Spinal cord (tissue), 10 donors: ENCODE measurements around the gene KCNK10. TPM values are rescaled to one million over a fixed set of nuclear protein-coding genes. Genes with fewer than 3 reads are reported as not detected.
A peak's percentile ranks its signal among the peaks of the same experiment; 100 is the strongest.

Experiments
- DNase-seq, 6 donors: peaks; one replicate each; pipeline versions ENCODE4 v3.0.0 to v3.0.0-alpha.2; 2013 to 2015; ENCODE audit warnings: low spot score in 6 of 6, low read depth in 4 of 6
- H3K27ac ChIP-seq: one replicate; pipeline ENCODE4 v1.5.1; 2013; ENCODE audit warnings: low read depth, low read length, control low read depth
- H3K27me3 ChIP-seq: one replicate; pipeline ENCODE4 v1.6.1; 2013; ENCODE audit warnings: low read length; ENCODE audit not compliant: control insufficient read depth, insufficient read depth
- H3K36me3 ChIP-seq: one replicate; pipeline ENCODE4 v1.6.1; 2013; ENCODE audit warnings: low read length; ENCODE audit not compliant: control insufficient read depth, insufficient read depth
- H3K4me1 ChIP-seq: one replicate; pipeline ENCODE4 v1.6.1; 2013; ENCODE audit warnings: low read length; ENCODE audit not compliant: control insufficient read depth, insufficient read depth
- H3K4me3 ChIP-seq: one replicate; pipeline ENCODE4 v1.5.1; 2013; ENCODE audit warnings: low read depth, low read length, control low read depth
- H3K9me3 ChIP-seq: one replicate; pipeline ENCODE4 v1.6.1; 2013; ENCODE audit warnings: low read length; ENCODE audit not compliant: control insufficient read depth, insufficient read depth
- WGBS: methylation state at CpG from one replicate; pipeline ENCODE4 v1.1.5; 2013; ENCODE audit warnings: missing lambda C conversion rate; ENCODE audit not compliant: insufficient coverage; 5-methylcytosine and 5-hydroxymethylcytosine counted together
- polyA plus RNA-seq, 2 donors: library from polyadenylated mRNA; unstranded; fragments of 120-200 nt; gene quantifications; one replicate each; pipeline ENCODE4 v1.2.1, GENCODE V29; 2013; ENCODE audit not compliant: insufficient read length in 2 of 2
- total RNA-seq, 2 donors: library from RNA; depleted of rRNA in 1 of 2; stranded (reverse); fragments of 120-200 nt in 1 of 2; fragments of >200 nt in 1 of 2; gene quantifications; one replicate each; pipeline versions ENCODE4 v1.2.3 to v1.2.4, GENCODE V29; 2013 to 2014
- donor health status: healthy.

KCNK10 gene
- total and polyA plus RNA-seq, 4 donors: 6.2 to 15.3 (median 11.9) TPM

DNA sequence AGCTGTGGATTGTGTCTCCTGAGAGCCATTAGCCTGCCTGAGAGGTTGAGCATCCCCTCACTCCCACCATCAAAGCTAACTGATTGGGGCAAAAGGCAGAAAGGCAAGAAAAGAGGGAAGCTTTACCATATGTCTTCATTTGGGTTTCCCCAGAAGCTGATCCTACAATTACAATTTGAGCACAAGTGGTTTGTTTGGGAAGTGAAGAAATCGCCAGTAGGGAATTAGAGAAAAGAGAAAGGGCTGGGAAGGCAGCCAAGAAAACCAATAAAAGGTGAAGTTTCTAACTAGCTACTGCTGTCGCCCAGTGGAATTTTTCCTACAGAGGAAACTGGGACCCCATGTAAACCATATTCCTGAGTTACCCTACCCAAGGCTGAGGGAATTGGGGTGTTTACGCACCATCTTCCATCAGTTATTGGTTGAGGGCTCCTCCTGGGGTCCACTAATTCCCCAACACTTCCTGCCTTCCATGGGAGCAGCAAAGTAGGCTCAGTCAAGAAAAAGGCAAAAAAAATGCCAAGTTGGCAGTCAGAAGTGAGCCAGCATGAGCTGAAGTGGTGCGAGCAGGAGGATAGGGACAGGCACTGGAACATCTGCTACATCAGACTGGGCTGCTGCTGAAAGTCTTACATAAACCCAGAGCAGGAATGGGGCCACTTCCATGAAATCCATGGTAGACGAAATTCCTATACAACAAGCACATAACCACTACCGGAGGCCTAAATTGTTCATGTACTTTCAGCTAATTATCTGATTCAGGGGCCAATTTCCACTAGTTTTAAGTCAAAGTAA is 17.3 kb downstream of the KCNK10 start:
- 49% methylated on average over 3 of the region's 6 CpGs for WGBS

GRCh38 chr14:88303041-88303440 is 20.0 kb downstream of the KCNK10 start:
- DNase-seq: no peak
- Histone ChIP-seq H3K4me3 (no peak overlapping the region), H3K27ac (no peak overlapping the region), H3K4me1 (no peaks in the 10 kb centered on the region), H3K9me3 (no peaks in the 10 kb centered on the region), H3K27me3 (no peaks in the 10 kb centered on the region), H3K36me3 (no peaks in the 10 kb centered on the region)
- 95% methylated on average over 2 of the region's 3 CpGs for WGBS

More for the DNA sequence above, 17.3 kb downstream of the KCNK10 start:
- no peaks in the 10 kb centered on the region for H3K9me3 ChIP-seq
- H3K27ac ChIP-seq: peak overlapping the region; percentile 6
- H3K4me3 ChIP-seq: no peak overlapping the region
- H3K36me3 ChIP-seq: no peaks in the 10 kb centered on the region
- H3K4me1 ChIP-seq: no peaks in the 10 kb centered on the region
- no peaks in the 10 kb centered on the region for H3K27me3 ChIP-seq
- peak in 3 of 6 donors; percentile 38 to 83 (median 78) for DNase-seq

DNA sequence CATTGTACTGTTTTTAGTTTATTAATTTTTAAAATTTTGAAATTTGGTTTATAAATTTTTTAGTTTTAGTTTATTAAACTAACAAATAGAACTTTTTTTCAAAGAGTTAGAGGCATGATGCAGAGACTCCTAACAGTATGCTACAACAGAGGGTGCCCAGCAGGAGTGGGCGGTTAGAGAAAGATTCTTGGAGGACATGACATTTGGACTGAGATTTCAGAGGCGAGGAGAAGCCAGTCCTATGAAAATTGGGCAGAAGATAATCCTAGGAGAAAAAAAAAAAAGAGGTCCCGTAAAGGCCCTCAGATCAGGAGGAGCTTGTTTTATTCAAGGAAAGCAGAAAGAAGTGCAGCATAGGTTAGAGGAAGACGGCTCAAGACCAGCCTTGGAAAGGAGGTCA is 21.7 kb downstream of the KCNK10 start:
- no peak for DNase-seq
- WGBS: 93% methylated on average over 2 of the region's 4 CpGs
- H3K36me3 ChIP-seq: no peaks in the 10 kb centered on the region
- no peaks in the 10 kb centered on the region for H3K9me3 ChIP-seq
- no peaks in the 10 kb centered on the region for H3K4me1 ChIP-seq
- H3K27ac ChIP-seq: no peak overlapping the region
- H3K4me3 ChIP-seq: no peak overlapping the region
- no peaks in the 10 kb centered on the region for H3K27me3 ChIP-seq

DNA sequence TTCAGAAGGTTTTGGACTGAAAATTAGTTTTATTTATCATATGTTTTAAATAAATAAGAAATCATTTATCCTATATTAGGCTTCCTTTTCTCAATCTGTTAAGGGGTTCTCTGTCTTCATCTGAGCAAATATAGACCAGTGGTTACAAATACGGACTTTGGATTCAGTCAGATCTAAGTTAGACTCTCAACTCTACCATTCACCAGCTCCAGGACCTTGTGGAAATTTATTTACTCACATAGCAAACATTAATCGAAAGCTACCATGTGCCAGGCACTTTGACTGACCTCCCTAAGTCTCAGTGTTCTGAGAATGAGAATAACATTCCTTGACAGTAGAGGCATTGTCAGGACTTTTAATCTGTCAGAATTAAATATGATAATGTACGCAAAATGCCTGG is 22.3 kb downstream of the KCNK10 start:
- H3K36me3 ChIP-seq: no peaks in the 10 kb centered on the region
- no peaks in the 10 kb centered on the region for H3K4me1 ChIP-seq
- no peak for DNase-seq
- H3K9me3 ChIP-seq: no peaks in the 10 kb centered on the region
- H3K4me3 ChIP-seq: no peak overlapping the region
- H3K27ac ChIP-seq: no peak overlapping the region
- H3K27me3 ChIP-seq: no peaks in the 10 kb centered on the region
- WGBS: 100% methylated on average over 1 of the region's 3 CpGs

- no peaks in the 10 kb centered on the region for H3K27me3 ChIP-seq
- no peaks in the 10 kb centered on the region for H3K9me3 ChIP-seq
- no peaks in the 10 kb centered on the region for H3K36me3 ChIP-seq
- WGBS: 88% methylated on average over 5 of the region's 6 CpGs
- H3K4me3 ChIP-seq: no peak overlapping the region
- no peak for DNase-seq
- H3K4me1 ChIP-seq: no peaks in the 10 kb centered on the region
- H3K27ac ChIP-seq: no peak overlapping the region
These were observed 23.1 kb downstream of the KCNK10 start for GRCh38 chr14:88299865-88300530.

- H3K27me3 ChIP-seq: no peaks in the 10 kb centered on the region
- no peaks in the 10 kb centered on the region for H3K9me3 ChIP-seq
- no CpG with 5 or more reads among the region's 5 CpGs for WGBS
- no peak overlapping the region for H3K27ac ChIP-seq
- no peak overlapping the region for H3K4me3 ChIP-seq
- peak in 1 of 6 donors; percentile 57 for DNase-seq
- H3K36me3 ChIP-seq: no peaks in the 10 kb centered on the region
- no peaks in the 10 kb centered on the region for H3K4me1 ChIP-seq
These were observed 25.8 kb downstream of the KCNK10 start for GRCh38 chr14:88297306-88297705.

GRCh38 chr14:88296351-88296750 is 26.7 kb downstream of the KCNK10 start:
- Histone ChIP-seq H3K4me3 (no peak overlapping the region), H3K27me3 (no peaks in the 10 kb centered on the region), H3K9me3 (no peaks in the 10 kb centered on the region), H3K36me3 (no peaks in the 10 kb centered on the region), H3K27ac (no peak overlapping the region), H3K4me1 (peaks cover 2% of the 10 kb centered on the region)
- no peak for DNase-seq
- no CpG with 5 or more reads among the region's 4 CpGs for WGBS

GRCh38 chr14:88289996-88290395 is 33.1 kb downstream of the KCNK10 start:
- WGBS: 71% methylated on average over 1 of the region's 3 CpGs

GRCh38 chr14:88289234-88289633 is 33.8 kb downstream of the KCNK10 start:
- Histone ChIP-seq H3K4me1 (peaks cover 2% of the 10 kb centered on the region), H3K36me3 (no peaks in the 10 kb centered on the region)
- DNase-seq: peak in 1 of 6 donors; percentile 45

More at GRCh38 chr14:88289996-88290395, 33.1 kb downstream of the KCNK10 start:
- DNase-seq: no peak
- no peak overlapping the region for H3K4me3 ChIP-seq
- H3K27me3 ChIP-seq: no peaks in the 10 kb centered on the region
- H3K4me1 ChIP-seq: peaks cover 2% of the 10 kb centered on the region
- H3K9me3 ChIP-seq: no peaks in the 10 kb centered on the region
- no peak overlapping the region for H3K27ac ChIP-seq
- H3K36me3 ChIP-seq: no peaks in the 10 kb centered on the region

GRCh38 chr14:88286309-88286708 is 36.8 kb downstream of the KCNK10 start:
- no CpG with 5 or more reads among the region's 1 CpG for WGBS

More at GRCh38 chr14:88289234-88289633, 33.8 kb downstream of the KCNK10 start:
- no peak overlapping the region for H3K27ac ChIP-seq
- no peak overlapping the region for H3K4me3 ChIP-seq
- H3K27me3 ChIP-seq: no peaks in the 10 kb centered on the region
- H3K9me3 ChIP-seq: no peaks in the 10 kb centered on the region

More at GRCh38 chr14:88286309-88286708, 36.8 kb downstream of the KCNK10 start:
- H3K9me3 ChIP-seq: no peaks in the 10 kb centered on the region
- no peak overlapping the region for H3K27ac ChIP-seq
- H3K27me3 ChIP-seq: no peaks in the 10 kb centered on the region
- DNase-seq: no peak
- H3K4me3 ChIP-seq: no peak overlapping the region
- H3K4me1 ChIP-seq: no peaks in the 10 kb centered on the region
- no peaks in the 10 kb centered on the region for H3K36me3 ChIP-seq
